PFSK-1 (cell line): Measurements from ENCODE around the gene FCF1.

Experiments used
- FOXP2 ChIP-seq: optimal IDR thresholded peaks from 2 replicates; pipeline ENCODE3; 2011; ENCODE audit warnings: borderline replicate concordance, control low read depth, inconsistent platforms; ENCODE audit not compliant: insufficient read depth; ENCODE audit errors: extremely low read length, extremely low read depth
- SIN3A ChIP-seq: IDR thresholded peaks from 2 replicates; pipeline ENCODE4 v1.6.1; 2012; ENCODE audit warnings: mild to moderate bottlenecking, low read length, moderate library complexity, borderline replicate concordance; ENCODE audit not compliant: insufficient read depth
- TAF1 ChIP-seq: IDR thresholded peaks from 2 replicates; pipeline ENCODE4 v1.6.1; 2012; ENCODE audit warnings: low read length, control low read depth, borderline replicate concordance; ENCODE audit not compliant: insufficient read depth
- TF ChIP-seq, protein P1 (sequence below), 2 experiments: IDR thresholded peaks; 2 replicates each; pipeline versions ENCODE4 v1.6.1 to v1.8.0; 2011 to 2012; ENCODE audit warnings: low read depth in 2 of 2, low read length in 2 of 2, control low read depth in 1 of 2, inconsistent platforms in 1 of 2, mild to moderate bottlenecking in 1 of 2, moderate library complexity in 1 of 2; ENCODE audit not compliant: insufficient read depth in 1 of 2

GRCh38 chr14:74763803-74764531 lies 51.0 kb downstream of the FCF1 start:
- TF ChIP-seq SIN3A = no peak
- TF ChIP-seq, protein P1, sequence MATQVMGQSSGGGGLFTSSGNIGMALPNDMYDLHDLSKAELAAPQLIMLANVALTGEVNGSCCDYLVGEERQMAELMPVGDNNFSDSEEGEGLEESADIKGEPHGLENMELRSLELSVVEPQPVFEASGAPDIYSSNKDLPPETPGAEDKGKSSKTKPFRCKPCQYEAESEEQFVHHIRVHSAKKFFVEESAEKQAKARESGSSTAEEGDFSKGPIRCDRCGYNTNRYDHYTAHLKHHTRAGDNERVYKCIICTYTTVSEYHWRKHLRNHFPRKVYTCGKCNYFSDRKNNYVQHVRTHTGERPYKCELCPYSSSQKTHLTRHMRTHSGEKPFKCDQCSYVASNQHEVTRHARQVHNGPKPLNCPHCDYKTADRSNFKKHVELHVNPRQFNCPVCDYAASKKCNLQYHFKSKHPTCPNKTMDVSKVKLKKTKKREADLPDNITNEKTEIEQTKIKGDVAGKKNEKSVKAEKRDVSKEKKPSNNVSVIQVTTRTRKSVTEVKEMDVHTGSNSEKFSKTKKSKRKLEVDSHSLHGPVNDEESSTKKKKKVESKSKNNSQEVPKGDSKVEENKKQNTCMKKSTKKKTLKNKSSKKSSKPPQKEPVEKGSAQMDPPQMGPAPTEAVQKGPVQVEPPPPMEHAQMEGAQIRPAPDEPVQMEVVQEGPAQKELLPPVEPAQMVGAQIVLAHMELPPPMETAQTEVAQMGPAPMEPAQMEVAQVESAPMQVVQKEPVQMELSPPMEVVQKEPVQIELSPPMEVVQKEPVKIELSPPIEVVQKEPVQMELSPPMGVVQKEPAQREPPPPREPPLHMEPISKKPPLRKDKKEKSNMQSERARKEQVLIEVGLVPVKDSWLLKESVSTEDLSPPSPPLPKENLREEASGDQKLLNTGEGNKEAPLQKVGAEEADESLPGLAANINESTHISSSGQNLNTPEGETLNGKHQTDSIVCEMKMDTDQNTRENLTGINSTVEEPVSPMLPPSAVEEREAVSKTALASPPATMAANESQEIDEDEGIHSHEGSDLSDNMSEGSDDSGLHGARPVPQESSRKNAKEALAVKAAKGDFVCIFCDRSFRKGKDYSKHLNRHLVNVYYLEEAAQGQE (IDR thresholded peaks at IDR 0.05; ENCODE audit: insufficient read depth in 1 of 2, low read depth in 2 of 2, low read length in 2 of 2) = no peak
- no peak for TF ChIP-seq TAF1
- no peak for TF ChIP-seq FOXP2
